Muscle layer of colon (tissue), 2 donors: ENCODE measurements around the gene CDH1.

ENCODE experiments used
- H3K27ac ChIP-seq: one replicate; pipeline ENCODE4 v1.7.0; 2013; ENCODE audit warnings: low read depth, mild to moderate bottlenecking, low read length, moderate library complexity
- H3K27me3 ChIP-seq, 2 donors: one replicate each; pipeline ENCODE4 v1.7.0; 2013; ENCODE audit warnings: low read length in 2 of 2, mild to moderate bottlenecking in 2 of 2; ENCODE audit not compliant: insufficient read depth in 2 of 2, control insufficient read depth in 1 of 2
- H3K36me3 ChIP-seq: one replicate; pipeline ENCODE4 v1.7.0; 2013; ENCODE audit warnings: mild to moderate bottlenecking, low read length; ENCODE audit not compliant: insufficient read depth
- H3K4me1 ChIP-seq: one replicate; pipeline ENCODE4 v1.7.0; 2013; ENCODE audit warnings: mild to moderate bottlenecking, low read length; ENCODE audit not compliant: insufficient read depth
- H3K4me3 ChIP-seq, 2 donors: one replicate each; pipeline ENCODE4 v1.7.0; 2013; ENCODE audit warnings: low read length in 2 of 2, low read depth in 1 of 2, mild to moderate bottlenecking in 1 of 2, moderate library complexity in 1 of 2
- H3K9ac ChIP-seq: one replicate; pipeline ENCODE4 v1.7.0; 2013; ENCODE audit warnings: low read length
- H3K9me3 ChIP-seq: one replicate; pipeline ENCODE4 v1.7.0; 2013; ENCODE audit warnings: mild to moderate bottlenecking, low read length
- donor health status: abdominal sarcoma.
- donor health status: Adenocarcinoma of cecum.

Gene CDH1

GRCh38 chr16:68798398-68798797 lies 61.3 kb downstream of the CDH1 start:
- Histone ChIP-seq H3K27me3 (no peaks in the 10 kb centered on the region), H3K27ac (no peak overlapping the region), H3K4me3 (no peak overlapping the region), H3K9ac (no peak overlapping the region), H3K9me3 (no peaks in the 10 kb centered on the region), H3K36me3 (no peaks in the 10 kb centered on the region), H3K4me1 (peaks cover 8% of the 10 kb centered on the region)

GRCh38 chr16:68800257-68800875 lies 63.3 kb downstream of the CDH1 start:
- no peak overlapping the region for H3K9ac ChIP-seq
- no peaks in the 10 kb centered on the region for H3K27me3 ChIP-seq
- H3K4me3 ChIP-seq: no peak overlapping the region
- no peak overlapping the region for H3K27ac ChIP-seq
- no peaks in the 10 kb centered on the region for H3K9me3 ChIP-seq
- H3K4me1 ChIP-seq: peaks cover 8% of the 10 kb centered on the region
- no peaks in the 10 kb centered on the region for H3K36me3 ChIP-seq

- Histone ChIP-seq H3K27me3 (no peaks in the 10 kb centered on the region), H3K9ac (no peak overlapping the region), H3K27ac (no peak overlapping the region), H3K9me3 (no peaks in the 10 kb centered on the region), H3K4me1 (peaks cover 8% of the 10 kb centered on the region), H3K36me3 (no peaks in the 10 kb centered on the region), H3K4me3 (no peak overlapping the region)
Observed at GRCh38 chr16:68802190-68802589, 65.1 kb downstream of the CDH1 start.

- Histone ChIP-seq H3K9ac (no peak overlapping the region), H3K4me1 (no peaks in the 10 kb centered on the region), H3K4me3 (no peak overlapping the region), H3K27ac (no peak overlapping the region), H3K27me3 (no peaks in the 10 kb centered on the region), H3K36me3 (no peaks in the 10 kb centered on the region), H3K9me3 (no peaks in the 10 kb centered on the region)
Observed at GRCh38 chr16:68806422-68806821, 69.3 kb downstream of the CDH1 start.

- Histone ChIP-seq H3K9ac (no peak overlapping the region), H3K4me3 (no peak overlapping the region), H3K4me1 (no peaks in the 10 kb centered on the region), H3K36me3 (no peaks in the 10 kb centered on the region), H3K27me3 (no peaks in the 10 kb centered on the region), H3K9me3 (no peaks in the 10 kb centered on the region), H3K27ac (no peak overlapping the region)
Observed at GRCh38 chr16:68806981-68807380, 69.9 kb downstream of the CDH1 start.

- Histone ChIP-seq H3K9me3 (no peaks in the 10 kb centered on the region), H3K9ac (no peak overlapping the region), H3K4me3 (no peak overlapping the region), H3K4me1 (no peaks in the 10 kb centered on the region), H3K27ac (no peak overlapping the region), H3K27me3 (no peaks in the 10 kb centered on the region), H3K36me3 (no peaks in the 10 kb centered on the region)
Observed at GRCh38 chr16:68814516-68814915, 77.4 kb downstream of the CDH1 start.

GRCh38 chr16:68823401-68824135 lies 86.5 kb downstream of the CDH1 start:
- no peak overlapping the region for H3K27ac ChIP-seq
- no peaks in the 10 kb centered on the region for H3K36me3 ChIP-seq
- H3K9ac ChIP-seq: no peak overlapping the region
- H3K27me3 ChIP-seq: no peaks in the 10 kb centered on the region
- no peak overlapping the region for H3K4me3 ChIP-seq
- no peaks in the 10 kb centered on the region for H3K9me3 ChIP-seq
- H3K4me1 ChIP-seq: no peaks in the 10 kb centered on the region

- H3K9ac ChIP-seq: no peak overlapping the region
- H3K4me3 ChIP-seq: no peak overlapping the region
- no peaks in the 10 kb centered on the region for H3K9me3 ChIP-seq
- no peaks in the 10 kb centered on the region for H3K36me3 ChIP-seq
- no peaks in the 10 kb centered on the region for H3K4me1 ChIP-seq
- no peak overlapping the region for H3K27ac ChIP-seq
- H3K27me3 ChIP-seq: no peaks in the 10 kb centered on the region
Observed at GRCh38 chr16:68825427-68825826, 88.3 kb downstream of the CDH1 start.

- Histone ChIP-seq H3K4me1 (no peaks in the 10 kb centered on the region), H3K4me3 (no peak overlapping the region), H3K27me3 (no peaks in the 10 kb centered on the region), H3K36me3 (no peaks in the 10 kb centered on the region), H3K27ac (no peak overlapping the region), H3K9ac (no peak overlapping the region), H3K9me3 (no peaks in the 10 kb centered on the region)
Observed at GRCh38 chr16:68826652-68827051, 89.6 kb downstream of the CDH1 start.

- H3K27me3 ChIP-seq: no peaks in the 10 kb centered on the region
- no peaks in the 10 kb centered on the region for H3K4me1 ChIP-seq
- no peaks in the 10 kb centered on the region for H3K9me3 ChIP-seq
- no peak overlapping the region for H3K9ac ChIP-seq
- no peak overlapping the region for H3K4me3 ChIP-seq
- no peaks in the 10 kb centered on the region for H3K36me3 ChIP-seq
- no peak overlapping the region for H3K27ac ChIP-seq
Observed at GRCh38 chr16:68833251-68833650, 96.2 kb downstream of the CDH1 start.

- no peaks in the 10 kb centered on the region for H3K9me3 ChIP-seq
- H3K4me1 ChIP-seq: no peaks in the 10 kb centered on the region
- no peak overlapping the region for H3K4me3 ChIP-seq
- H3K9ac ChIP-seq: no peak overlapping the region
- no peaks in the 10 kb centered on the region for H3K36me3 ChIP-seq
- no peaks in the 10 kb centered on the region for H3K27me3 ChIP-seq
- no peak overlapping the region for H3K27ac ChIP-seq
Observed at GRCh38 chr16:68834550-68834949, 97.5 kb downstream of the CDH1 start.

- Histone ChIP-seq H3K36me3 (no peaks in the 10 kb centered on the region), H3K27ac (no peak overlapping the region), H3K9me3 (no peaks in the 10 kb centered on the region), H3K9ac (no peak overlapping the region), H3K27me3 (no peaks in the 10 kb centered on the region), H3K4me1 (no peaks in the 10 kb centered on the region), H3K4me3 (no peak overlapping the region)
Observed at GRCh38 chr16:68835970-68836369, 98.9 kb downstream of the CDH1 start.
